Kidney (tissue), 22 donors: ENCODE results near the gene DCAF12L2. TPM values are rescaled to one million over a fixed set of nuclear protein-coding genes. Genes with fewer than 3 reads are reported as not detected.
A peak's percentile ranks its signal among the peaks of the same experiment; 100 is the strongest.
"Not testable (repeated sequence)": the region's sequence is repeated elsewhere in the genome, so short reads cannot be mapped to it uniquely, and the experiment has no call there.

ENCODE experiments used
- DNase-seq, 5 donors: peaks; one replicate each; pipeline ENCODE4 v3.0.0-alpha.2; 2013 to 2020
- FAIRE-seq: peaks from 2 replicates; lab custom pipeline; 2012; peaks lifted over from hg19 to GRCh38; lab: Jason Lieb, UNC
- H3K27ac ChIP-seq, 2 donors: one replicate each; pipeline ENCODE4 v1.7.0; 2013; ENCODE audit warnings: low read depth in 2 of 2, low read length in 2 of 2, inconsistent platforms in 1 of 2
- H3K27me3 ChIP-seq: one replicate; pipeline ENCODE4 v1.7.1; 2013; ENCODE audit warnings: low read length, inconsistent platforms; ENCODE audit not compliant: control insufficient read depth, insufficient read depth
- H3K36me3 ChIP-seq, 3 donors: one replicate each; pipeline versions ENCODE4 v1.7.0 to v1.7.1; 2013; ENCODE audit warnings: low read length in 3 of 3, control low read depth in 1 of 3, inconsistent platforms in 1 of 3; ENCODE audit not compliant: insufficient read depth in 3 of 3, control insufficient read depth in 2 of 3
- H3K4me1 ChIP-seq, 3 donors: one replicate each; pipeline versions ENCODE4 v1.7.0 to v1.7.1; 2013; ENCODE audit warnings: low read length in 3 of 3, inconsistent platforms in 1 of 3, low read depth in 1 of 3; ENCODE audit not compliant: control insufficient read depth in 2 of 3, insufficient read depth in 2 of 3
- H3K4me3 ChIP-seq, 3 donors: one replicate each; pipeline versions ENCODE4 v1.7.0 to v1.8.1; 2013; ENCODE audit warnings: low read length in 3 of 3, control low read depth in 1 of 3, inconsistent platforms in 1 of 3
- H3K9ac ChIP-seq, 3 donors: one replicate each; pipeline versions ENCODE4 v1.7.0 to v1.7.1; 2013; ENCODE audit warnings: low read length in 3 of 3, control low read depth in 1 of 3, inconsistent platforms in 1 of 3
- H3K9me3 ChIP-seq, 3 donors: one replicate each; pipeline versions ENCODE4 v1.7.0 to v1.7.1; 2013; ENCODE audit warnings: low read length in 3 of 3, control low read depth in 1 of 3, inconsistent platforms in 1 of 3; ENCODE audit not compliant: control insufficient read depth in 2 of 3, insufficient read depth in 1 of 3
- intact Hi-C: fragments of 100-400 bp; cut with DNase I; formaldehyde crosslinking; loops from one replicate; pipeline ENCODE4 v1.11.1; 2022
- long read RNA-seq, 10 donors: library from polyadenylated mRNA in 1 of 10; unstranded in 1 of 10; transcript quantifications; one replicate each; pipeline ENCODE4 v2.0.0 and lab custom pipeline, GENCODE V29; 2021 to 2026
- polyA plus RNA-seq: library from polyadenylated mRNA; stranded (reverse); fragments of 350-450 nt; fragmentation: Illumina TruSeq; extraction: RNeasy Lipid Tissue Mini Kit (QIAGEN cat#74804); gene quantifications from one replicate; pipeline ENCODE4 v1.2.3, GENCODE V29; 2014; ENCODE audit warnings: low read depth, low replicate concordance; ENCODE audit not compliant: insufficient read depth
- total RNA-seq: library from RNA; stranded (reverse); fragmentation: NEBNext Ultra II Directional; extraction: Animal tissue kit (Norgen Biotek cat#: 25700); gene quantifications from one replicate; pipeline ENCODE4 v1.2.1, GENCODE V29; 2021
- TF ChIP-seq, protein P1 (sequence below): IDR thresholded peaks from 3 replicates; pipeline ENCODE4 v1.5.1; 2012; ENCODE audit warnings: mild to moderate bottlenecking, moderate library complexity, borderline replicate concordance; ENCODE audit not compliant: insufficient read depth; ENCODE audit errors: extremely low read depth
- donor health status: control.
- donor health status: control.
- donor health status: control.
- donor health status: control.
- donor health status: control.
- donor health status: DM: yes; HTN: yes; CAD: no.
- donor health status: Normal renal cell carcinoma (clear cell type).

The DCAF12L2 gene
- 0.41 TPM for total RNA-seq
- polyA plus RNA-seq: 0.28 TPM
- long read RNA-seq, donor 1, partial matches to known transcripts: 0 of 1 reads
- long read RNA-seq, donor 1, other reads (novel, unspliced or antisense): 0 of 1 reads
- long read RNA-seq, donor 2, partial matches to known transcripts: 0 of 1 reads
- long read RNA-seq, donor 2, other reads (novel, unspliced or antisense): 0 of 1 reads
- long read RNA-seq, donor 3, partial matches to known transcripts: 0 of 2 reads
- long read RNA-seq, donor 3, other reads (novel, unspliced or antisense): 0 of 2 reads
- long read RNA-seq, donor 4, partial matches to known transcripts: 0 of 3 reads
- long read RNA-seq, donor 4, other reads (novel, unspliced or antisense): 0 of 3 reads
- long read RNA-seq, donor 5: 0 reads
- long read RNA-seq, donor 6: 0 reads
- long read RNA-seq, donor 7, partial matches to known transcripts: 0 of 1 reads
- long read RNA-seq, donor 7, other reads (novel, unspliced or antisense): 0 of 1 reads
- long read RNA-seq, donor 8, partial matches to known transcripts: 0 of 1 reads
- long read RNA-seq, donor 8, other reads (novel, unspliced or antisense): 0 of 1 reads
- long read RNA-seq, donor 9: 0 reads
- long read RNA-seq, donor 10, partial matches to known transcripts: 0 of 3 reads
- long read RNA-seq, donor 10, other reads (novel, unspliced or antisense): 0 of 3 reads

GRCh38 chrX:126165721-126166461 is at the start of gene DCAF12L2:
Gene DCAF12L2 (minus strand): TSS chrX:126166289. CDS start chrX:126165924, 365 bp downstream.
- no peaks in the 10 kb centered on the region for H3K27me3 ChIP-seq
- FAIRE-seq (no peak), DNase-seq (peak; percentile 14 to 66 (median 34))
- no peak within 1 kb of the TSS for H3K27ac ChIP-seq
- TF ChIP-seq, protein P1, sequence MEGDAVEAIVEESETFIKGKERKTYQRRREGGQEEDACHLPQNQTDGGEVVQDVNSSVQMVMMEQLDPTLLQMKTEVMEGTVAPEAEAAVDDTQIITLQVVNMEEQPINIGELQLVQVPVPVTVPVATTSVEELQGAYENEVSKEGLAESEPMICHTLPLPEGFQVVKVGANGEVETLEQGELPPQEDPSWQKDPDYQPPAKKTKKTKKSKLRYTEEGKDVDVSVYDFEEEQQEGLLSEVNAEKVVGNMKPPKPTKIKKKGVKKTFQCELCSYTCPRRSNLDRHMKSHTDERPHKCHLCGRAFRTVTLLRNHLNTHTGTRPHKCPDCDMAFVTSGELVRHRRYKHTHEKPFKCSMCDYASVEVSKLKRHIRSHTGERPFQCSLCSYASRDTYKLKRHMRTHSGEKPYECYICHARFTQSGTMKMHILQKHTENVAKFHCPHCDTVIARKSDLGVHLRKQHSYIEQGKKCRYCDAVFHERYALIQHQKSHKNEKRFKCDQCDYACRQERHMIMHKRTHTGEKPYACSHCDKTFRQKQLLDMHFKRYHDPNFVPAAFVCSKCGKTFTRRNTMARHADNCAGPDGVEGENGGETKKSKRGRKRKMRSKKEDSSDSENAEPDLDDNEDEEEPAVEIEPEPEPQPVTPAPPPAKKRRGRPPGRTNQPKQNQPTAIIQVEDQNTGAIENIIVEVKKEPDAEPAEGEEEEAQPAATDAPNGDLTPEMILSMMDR: no peak
- no peaks in the 10 kb centered on the region for H3K4me1 ChIP-seq
- intact Hi-C loops: no loop called here
- H3K9me3 ChIP-seq: no peaks in the 10 kb centered on the region
- H3K9ac ChIP-seq: no peak within 1 kb of the TSS
- H3K36me3 ChIP-seq: no peaks in the 10 kb centered on the region
- peak within 1 kb of the TSS in 1 of 3 donors; percentile 33 for H3K4me3 ChIP-seq

- H3K9ac ChIP-seq, H3K9me3 ChIP-seq, H3K27me3 ChIP-seq, H3K27ac ChIP-seq, H3K4me3 ChIP-seq, H3K4me1 ChIP-seq, FAIRE-seq, H3K36me3 ChIP-seq, intact Hi-C loops, DNase-seq: not testable (repeated sequence)
Measured at GRCh38 chrX:126190888-126191287, 24.8 kb upstream of the DCAF12L2 start.

GRCh38 chrX:126177133-126177840 is 11.2 kb upstream of the DCAF12L2 start:
- TF ChIP-seq, protein P1: no peak
- H3K9ac ChIP-seq: no peak overlapping the region
- H3K27me3 ChIP-seq: no peaks in the 10 kb centered on the region
- no peaks in the 10 kb centered on the region for H3K4me1 ChIP-seq
- H3K27ac ChIP-seq: no peak overlapping the region
- DNase-seq: no peak
- intact Hi-C loops: no loop called here
- no peak for FAIRE-seq
- H3K4me3 ChIP-seq: no peak overlapping the region
- no peaks in the 10 kb centered on the region for H3K9me3 ChIP-seq
- no peaks in the 10 kb centered on the region for H3K36me3 ChIP-seq
